ENCODE results near the gene GPR87. TPM values are rescaled to one million over a fixed set of nuclear protein-coding genes. Genes with fewer than 3 reads are reported as not detected.
A peak's percentile ranks its signal among the peaks of the same experiment; 100 is the strongest.

The GPR87 gene
- total RNA-seq, 1 donor from 2014 or later = 0.62 TPM

DNA sequence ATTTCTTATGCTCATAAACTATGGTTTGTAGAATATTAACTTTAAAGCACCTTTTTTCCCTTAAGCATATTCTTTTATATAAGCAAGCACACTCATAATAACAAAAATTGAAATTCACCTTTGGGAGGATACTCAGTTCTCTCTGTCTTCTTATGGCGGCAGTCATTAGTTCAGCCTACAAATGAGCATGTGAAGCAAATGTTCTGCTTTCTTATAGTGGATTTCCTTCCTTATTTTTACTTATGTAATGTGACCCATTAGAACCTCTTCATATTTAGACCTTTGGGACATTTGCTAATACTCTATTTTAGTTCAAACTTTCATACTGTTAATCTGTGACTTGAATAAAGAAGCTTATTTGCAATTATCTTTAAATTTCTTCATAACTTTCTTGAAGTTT, 12.7 kb upstream of the GPR87 start, which contains the start of gene P2RY13:
Gene P2RY13, minus strand, starts transcription at position 187 of the 400 bp plus-strand sequence. Its CDS starts 21 bp downstream, at position 166.
- Mint-ChIP-seq H3K4me3 (peak within 1 kb of the TSS; percentile 8), H3K27me3 (ENCODE audit: insufficient read depth) (peaks cover 10% of the 10 kb centered on the region), H3K36me3 (ENCODE audit: low read depth) (no peaks in the 10 kb centered on the region), H3K4me1 (ENCODE audit: low read depth) (peaks cover 8% of the 10 kb centered on the region), H3K9me3 (no peaks in the 10 kb centered on the region), H3K27ac (no peak within 1 kb of the TSS)
- intact Hi-C loops (cut with micrococcal nuclease) = no loop called here
- DNase-seq (ENCODE audit: low spot score) = no peak

DNA sequence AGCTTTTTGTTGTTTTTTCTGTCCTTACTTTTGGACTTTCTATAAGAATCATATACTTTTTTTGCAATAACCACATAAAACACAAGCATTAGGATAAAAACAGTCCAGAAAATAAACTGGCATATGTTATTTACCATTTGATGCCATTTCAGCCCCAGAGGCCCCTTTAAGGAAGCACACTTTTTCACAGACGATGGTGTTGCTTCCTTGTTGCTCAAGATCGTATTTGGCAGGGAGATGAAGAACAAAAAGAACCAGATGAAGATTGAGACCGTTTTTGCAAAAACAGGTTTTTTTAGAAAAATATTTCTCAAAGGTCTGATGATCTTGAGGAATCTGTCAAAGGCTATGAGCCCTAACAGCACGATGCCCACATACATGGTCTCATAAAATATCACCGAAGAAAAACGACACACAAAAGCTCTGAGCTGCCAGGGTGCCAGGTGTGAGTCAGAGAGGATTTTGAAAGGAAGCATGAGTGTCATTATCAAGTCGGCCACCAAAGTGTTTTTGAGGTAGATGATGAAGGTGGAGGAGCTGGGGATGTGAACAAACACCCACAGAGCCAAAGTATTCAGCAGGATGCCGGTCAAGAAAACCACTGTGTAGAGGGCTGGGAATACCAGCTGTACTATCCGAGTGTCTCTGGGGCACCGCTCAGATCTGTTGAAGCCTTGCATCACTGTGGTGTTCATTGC, 11.8 kb upstream of the GPR87 start:
- no peak overlapping the region for H3K27ac Mint-ChIP-seq
- peaks cover 12% of the 10 kb centered on the region for H3K27me3 Mint-ChIP-seq (ENCODE audit: insufficient read depth)

DNA sequence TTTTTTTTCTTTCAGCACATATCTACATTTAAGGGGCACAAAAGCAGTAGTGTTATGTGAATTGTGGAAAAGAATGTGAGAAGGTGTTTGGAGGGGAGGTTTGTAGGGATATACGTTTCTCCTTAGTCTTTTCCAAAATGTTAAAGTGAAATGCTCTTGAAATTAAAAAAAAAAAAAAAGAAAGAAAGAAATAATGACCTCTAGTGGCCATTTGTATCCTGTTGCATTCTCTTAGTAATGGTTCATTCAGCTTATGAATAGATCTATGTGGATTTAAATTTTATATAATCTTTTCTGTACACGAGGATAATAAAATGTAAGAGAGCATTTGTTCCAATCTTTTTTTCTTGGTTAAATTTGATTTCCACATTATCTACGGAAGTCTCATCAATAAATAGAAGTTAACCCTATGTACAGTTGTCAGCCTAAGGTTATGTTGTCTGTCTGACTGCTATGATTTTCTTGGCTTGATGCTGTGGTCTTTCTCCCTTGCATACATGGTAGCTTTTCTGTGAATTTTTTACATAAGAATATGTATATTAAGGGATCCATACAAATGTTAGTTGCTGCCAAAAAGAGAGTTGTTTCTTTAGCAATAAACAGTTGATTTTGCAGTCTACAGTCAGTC, 11.1 kb upstream of the GPR87 start:
- H3K36me3 Mint-ChIP-seq (ENCODE audit: low read depth) = peaks cover under 1% of the 10 kb centered on the region
- no peak for DNase-seq (ENCODE audit: low spot score)

More for the DNA sequence above, 11.8 kb upstream of the GPR87 start:
- no peak for DNase-seq (ENCODE audit: low spot score)
- Mint-ChIP-seq H3K4me3 (peak overlapping the region; percentile 8), H3K4me1 (ENCODE audit: low read depth) (peaks cover 8% of the 10 kb centered on the region), H3K9me3 (no peaks in the 10 kb centered on the region), H3K36me3 (ENCODE audit: low read depth) (no peaks in the 10 kb centered on the region)
- intact Hi-C loops (cut with micrococcal nuclease) = no loop called here

DNA sequence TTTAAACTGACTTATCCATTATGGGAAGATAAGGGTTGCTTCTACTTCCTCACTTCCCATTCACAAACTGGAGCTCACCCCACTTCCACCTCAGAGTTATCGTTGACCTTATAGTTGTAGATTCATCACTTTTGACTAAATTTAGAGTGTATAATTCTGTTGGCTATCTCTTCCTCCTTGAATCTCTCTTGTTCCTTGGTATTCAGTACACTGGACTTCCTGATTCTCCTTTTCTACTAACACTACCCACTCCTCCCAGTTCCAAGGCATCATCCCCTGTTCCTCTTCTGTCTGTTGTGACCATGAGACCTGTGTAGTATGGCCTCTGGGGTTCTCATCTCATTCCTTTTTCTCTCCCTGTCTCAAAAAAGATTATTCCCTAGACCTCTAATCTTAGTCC, 5.9 kb upstream of the GPR87 start:
- Mint-ChIP-seq H3K4me3 (no peak overlapping the region), H3K36me3 (ENCODE audit: low read depth) (peaks cover 3% of the 10 kb centered on the region), H3K9me3 (peaks cover 4% of the 10 kb centered on the region), H3K4me1 (ENCODE audit: low read depth) (peaks cover 11% of the 10 kb centered on the region), H3K27me3 (ENCODE audit: insufficient read depth) (peaks cover 14% of the 10 kb centered on the region), H3K27ac (peak overlapping the region; percentile 61)
- intact Hi-C loops (cut with micrococcal nuclease) = no loop called here
- DNase-seq (ENCODE audit: low spot score) = no peak

More for the DNA sequence above, 11.1 kb upstream of the GPR87 start:
- H3K27ac Mint-ChIP-seq = no peak overlapping the region
- intact Hi-C loops (cut with micrococcal nuclease) = loop anchor here (1.0 kb wide), 3 partner anchors 37 to 159 kb away; no protein-coding TSS in a partner anchor
- peaks cover 8% of the 10 kb centered on the region for H3K4me1 Mint-ChIP-seq (ENCODE audit: low read depth)
- no peak overlapping the region for H3K4me3 Mint-ChIP-seq
- H3K27me3 Mint-ChIP-seq (ENCODE audit: insufficient read depth) = peaks cover 12% of the 10 kb centered on the region
- H3K9me3 Mint-ChIP-seq = peaks cover under 1% of the 10 kb centered on the region

DNA sequence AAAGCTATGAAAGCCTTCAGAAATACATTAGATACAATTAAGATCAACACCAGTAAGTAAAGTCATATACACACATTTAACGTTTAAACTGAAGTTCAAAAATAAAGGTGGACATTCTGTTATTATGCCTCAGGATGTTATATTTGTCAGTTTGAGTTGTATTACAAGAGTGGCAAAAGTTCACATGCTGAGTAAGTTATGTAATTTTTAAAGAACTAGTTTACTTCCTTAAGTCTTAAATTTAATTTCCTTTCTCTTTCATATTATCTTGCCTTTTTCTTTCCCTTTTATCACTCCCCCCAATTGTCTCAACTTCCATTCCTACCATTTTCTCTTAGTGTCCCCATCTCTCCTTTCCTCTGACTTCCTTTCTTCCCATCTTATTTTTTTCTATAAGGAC, 4.9 kb upstream of the GPR87 start:
- intact Hi-C loops (cut with micrococcal nuclease) = loop anchor here (2.0 kb wide), 1 partner anchor 17 kb away; no protein-coding TSS in a partner anchor
- Mint-ChIP-seq H3K4me3 (no peak overlapping the region), H3K9me3 (peaks cover 4% of the 10 kb centered on the region), H3K36me3 (ENCODE audit: low read depth) (peaks cover 3% of the 10 kb centered on the region), H3K4me1 (ENCODE audit: low read depth) (peaks cover 15% of the 10 kb centered on the region), H3K27me3 (ENCODE audit: insufficient read depth) (peaks cover 8% of the 10 kb centered on the region), H3K27ac (no peak overlapping the region)
- DNase-seq (ENCODE audit: low spot score) = no peak

DNA sequence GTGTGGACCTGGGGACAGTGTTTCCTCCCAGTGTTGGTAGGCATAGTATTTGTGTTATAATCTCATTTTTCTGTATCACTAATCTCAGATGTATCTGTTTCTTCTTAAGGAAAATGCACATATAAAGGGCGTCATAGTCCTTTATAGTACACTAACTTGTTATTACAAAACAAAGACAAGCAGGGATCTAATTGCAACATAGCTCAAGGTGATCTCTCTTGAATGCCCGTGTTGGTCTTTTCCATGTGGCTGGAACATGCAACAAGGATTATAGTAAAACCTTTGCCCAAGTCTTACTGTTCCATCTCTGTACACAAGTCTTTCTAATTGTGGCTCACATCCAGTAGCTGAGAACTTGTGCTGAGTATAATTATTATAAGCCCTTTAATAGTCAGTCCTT, 3.5 kb upstream of the GPR87 start:
- H3K4me3 Mint-ChIP-seq = no peak overlapping the region
- intact Hi-C loops (cut with micrococcal nuclease) = loop anchor here (2.0 kb wide), 1 partner anchor 15 kb away; no protein-coding TSS in a partner anchor

DNA sequence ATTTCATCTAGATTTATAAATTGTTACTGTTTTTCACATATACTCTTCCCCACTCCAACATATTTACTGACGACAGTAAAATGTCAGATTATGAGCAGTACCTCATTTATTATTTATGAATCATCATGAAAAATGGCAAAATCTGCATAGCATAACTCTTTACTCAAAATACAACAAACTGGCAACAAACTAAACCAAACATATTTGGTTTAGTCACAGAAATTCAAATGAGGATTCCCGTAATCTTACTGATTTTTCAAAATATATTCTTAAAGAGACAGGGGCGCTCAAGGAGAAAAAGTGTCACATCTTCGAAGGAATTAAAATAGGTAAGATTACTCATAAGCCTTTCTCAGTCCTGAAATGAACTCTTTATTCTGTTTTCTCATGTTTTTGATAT, 3.0 kb upstream of the GPR87 start:
- no peak overlapping the region for H3K4me3 Mint-ChIP-seq
- peaks cover 3% of the 10 kb centered on the region for H3K36me3 Mint-ChIP-seq (ENCODE audit: low read depth)
- DNase-seq (ENCODE audit: low spot score) = no peak
- H3K4me1 Mint-ChIP-seq (ENCODE audit: low read depth) = peaks cover 29% of the 10 kb centered on the region
- H3K9me3 Mint-ChIP-seq = peaks cover 4% of the 10 kb centered on the region
- H3K27me3 Mint-ChIP-seq (ENCODE audit: insufficient read depth) = peaks cover 5% of the 10 kb centered on the region
- intact Hi-C loops (cut with micrococcal nuclease) = loop anchor here (2.0 kb wide), 1 partner anchor 15 kb away; no protein-coding TSS in a partner anchor
- no peak overlapping the region for H3K27ac Mint-ChIP-seq

More for the DNA sequence above, 3.5 kb upstream of the GPR87 start:
- DNase-seq (ENCODE audit: low spot score) = no peak
- H3K4me1 Mint-ChIP-seq (ENCODE audit: low read depth) = peaks cover 26% of the 10 kb centered on the region
- peaks cover 4% of the 10 kb centered on the region for H3K9me3 Mint-ChIP-seq
- peaks cover 5% of the 10 kb centered on the region for H3K27me3 Mint-ChIP-seq (ENCODE audit: insufficient read depth)
- peak overlapping the region; percentile 35 for H3K27ac Mint-ChIP-seq
- peaks cover 3% of the 10 kb centered on the region for H3K36me3 Mint-ChIP-seq (ENCODE audit: low read depth)

DNA sequence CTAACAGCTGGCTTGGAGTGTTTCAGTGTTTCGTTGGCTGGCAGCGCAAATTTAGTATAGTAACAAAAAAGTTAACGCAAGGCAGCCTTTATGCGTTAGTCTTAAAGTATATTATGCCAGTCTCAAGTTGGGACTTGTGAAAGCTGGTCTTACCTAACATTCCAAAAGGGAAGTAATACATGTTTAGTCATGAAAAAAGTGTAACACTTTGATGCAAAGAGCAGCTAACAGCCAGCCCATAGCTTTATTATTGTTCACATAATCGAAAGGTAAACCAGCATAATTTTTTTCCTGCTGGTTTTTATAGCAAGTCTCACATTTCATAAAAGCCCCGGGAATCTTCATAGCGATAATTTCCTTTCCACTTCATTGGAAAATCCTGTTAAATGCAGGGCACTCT, 2.4 kb upstream of the GPR87 start:
- no peak for DNase-seq (ENCODE audit: low spot score)
- H3K27me3 Mint-ChIP-seq (ENCODE audit: insufficient read depth) = peaks cover 3% of the 10 kb centered on the region
- intact Hi-C loops (cut with micrococcal nuclease) = no loop called here
- H3K36me3 Mint-ChIP-seq (ENCODE audit: low read depth) = peaks cover 3% of the 10 kb centered on the region
- peaks cover 4% of the 10 kb centered on the region for H3K9me3 Mint-ChIP-seq
- H3K27ac Mint-ChIP-seq = no peak overlapping the region
- H3K4me1 Mint-ChIP-seq (ENCODE audit: low read depth) = peaks cover 29% of the 10 kb centered on the region
- H3K4me3 Mint-ChIP-seq = no peak overlapping the region

DNA sequence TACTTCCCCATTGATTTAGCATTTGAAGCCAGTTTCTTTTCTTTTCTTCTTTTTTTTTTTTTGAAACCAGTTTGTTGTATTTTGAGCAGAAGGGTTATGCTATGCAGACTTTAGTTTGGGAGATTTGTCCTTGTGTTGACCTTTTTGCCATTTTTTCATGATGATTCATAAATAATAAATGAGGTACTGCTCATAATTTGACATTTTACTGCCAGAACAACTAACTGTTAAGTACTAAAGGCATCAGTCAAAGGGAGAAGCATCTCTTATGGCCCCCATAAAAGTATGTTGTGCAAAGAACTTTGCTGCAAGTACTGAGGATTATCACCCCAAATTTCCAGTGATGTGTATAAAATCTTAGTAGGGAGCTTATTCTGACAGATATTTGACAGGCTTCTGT, 1.7 kb upstream of the GPR87 start:
- Mint-ChIP-seq H3K9me3 (peaks cover 4% of the 10 kb centered on the region), H3K27me3 (ENCODE audit: insufficient read depth) (peaks cover 3% of the 10 kb centered on the region), H3K36me3 (ENCODE audit: low read depth) (peaks cover 3% of the 10 kb centered on the region), H3K27ac (no peak overlapping the region), H3K4me1 (ENCODE audit: low read depth) (peaks cover 29% of the 10 kb centered on the region), H3K4me3 (no peak overlapping the region)
- no peak for DNase-seq (ENCODE audit: low spot score)
- intact Hi-C loops (cut with micrococcal nuclease) = no loop called here

DNA sequence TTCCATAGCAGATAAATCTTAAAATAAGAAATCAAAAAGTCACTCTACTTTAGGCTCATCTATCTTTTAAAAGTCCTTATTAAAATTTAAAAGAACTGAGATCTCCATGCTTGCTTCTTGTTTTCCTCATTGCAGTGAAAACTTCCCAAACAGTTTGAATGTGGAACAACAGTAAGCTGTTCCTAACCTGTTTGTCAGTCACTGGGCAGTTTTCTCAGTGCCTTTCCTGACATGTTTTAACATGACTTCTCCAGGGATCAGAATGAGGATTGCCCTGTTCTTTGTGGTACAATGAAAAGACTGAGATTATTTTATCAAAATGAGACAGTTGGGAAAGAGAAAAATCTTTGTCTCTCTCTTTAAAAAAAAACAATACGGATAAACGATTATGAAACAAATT, 774 bp downstream of the GPR87 start:
- H3K27me3 Mint-ChIP-seq (ENCODE audit: insufficient read depth) = no peaks in the 10 kb centered on the region
- peak overlapping the region; percentile 7 for H3K4me3 Mint-ChIP-seq
- DNase-seq (ENCODE audit: low spot score) = no peak
- H3K27ac Mint-ChIP-seq = no peak overlapping the region
- H3K9me3 Mint-ChIP-seq = no peaks in the 10 kb centered on the region
- peaks cover 21% of the 10 kb centered on the region for H3K4me1 Mint-ChIP-seq (ENCODE audit: low read depth)
- no peaks in the 10 kb centered on the region for H3K36me3 Mint-ChIP-seq (ENCODE audit: low read depth)
- intact Hi-C loops (cut with micrococcal nuclease) = loop anchor here (1.0 to 2.0 kb wide), 4 partner anchors 11 to 811 kb away; no protein-coding TSS in a partner anchor

DNA sequence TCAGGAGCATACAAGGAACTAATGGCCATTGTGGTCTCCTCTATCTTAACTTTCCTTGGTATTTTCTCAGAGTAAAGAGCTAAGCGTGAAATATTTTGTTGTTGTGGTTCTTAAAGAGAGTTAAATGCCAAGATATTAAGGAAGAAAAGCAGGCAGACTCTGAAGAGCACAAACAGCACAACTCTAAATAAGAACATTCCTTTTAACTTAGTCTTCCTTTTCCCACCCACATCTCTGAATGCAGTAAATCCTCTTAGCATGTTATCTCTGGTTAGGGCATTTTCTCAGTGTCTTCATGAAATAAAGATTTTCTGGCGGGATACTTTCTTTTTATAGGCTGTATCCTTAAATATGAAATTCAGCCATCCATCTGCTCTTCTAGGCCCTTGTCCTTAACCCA, 1.5 kb downstream of the GPR87 start:
- Mint-ChIP-seq H3K4me1 (ENCODE audit: low read depth) (peaks cover 19% of the 10 kb centered on the region), H3K4me3 (no peak overlapping the region), H3K27me3 (ENCODE audit: insufficient read depth) (no peaks in the 10 kb centered on the region), H3K36me3 (ENCODE audit: low read depth) (no peaks in the 10 kb centered on the region), H3K27ac (no peak overlapping the region), H3K9me3 (no peaks in the 10 kb centered on the region)
- intact Hi-C loops (cut with micrococcal nuclease) = no loop called here
- DNase-seq (ENCODE audit: low spot score) = no peak

DNA sequence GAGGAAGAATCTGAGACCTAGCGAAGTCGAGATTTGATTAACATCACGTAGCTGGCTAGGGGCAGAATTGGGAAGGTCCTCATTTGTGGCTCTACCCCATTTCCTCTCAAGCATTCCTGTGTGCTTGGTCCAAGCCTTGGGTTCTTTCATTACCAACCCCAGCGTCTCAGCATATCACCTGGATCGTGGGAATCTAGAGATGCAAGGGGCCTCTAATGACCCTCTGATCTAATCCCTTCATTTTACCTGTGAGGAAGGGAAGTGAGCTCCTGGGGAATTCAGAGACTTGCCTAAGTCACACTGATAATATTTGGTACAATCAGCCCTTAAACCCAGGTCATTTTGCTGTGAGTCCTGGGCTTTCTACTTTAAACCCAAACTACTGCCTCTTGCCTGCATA, 2.0 kb downstream of the GPR87 start:
- Mint-ChIP-seq H3K27ac (no peak overlapping the region), H3K4me1 (ENCODE audit: low read depth) (peaks cover 19% of the 10 kb centered on the region), H3K27me3 (ENCODE audit: insufficient read depth) (no peaks in the 10 kb centered on the region), H3K36me3 (ENCODE audit: low read depth) (no peaks in the 10 kb centered on the region), H3K4me3 (no peak overlapping the region), H3K9me3 (no peaks in the 10 kb centered on the region)
- intact Hi-C loops (cut with micrococcal nuclease) = no loop called here
- no peak for DNase-seq (ENCODE audit: low spot score)

DNA sequence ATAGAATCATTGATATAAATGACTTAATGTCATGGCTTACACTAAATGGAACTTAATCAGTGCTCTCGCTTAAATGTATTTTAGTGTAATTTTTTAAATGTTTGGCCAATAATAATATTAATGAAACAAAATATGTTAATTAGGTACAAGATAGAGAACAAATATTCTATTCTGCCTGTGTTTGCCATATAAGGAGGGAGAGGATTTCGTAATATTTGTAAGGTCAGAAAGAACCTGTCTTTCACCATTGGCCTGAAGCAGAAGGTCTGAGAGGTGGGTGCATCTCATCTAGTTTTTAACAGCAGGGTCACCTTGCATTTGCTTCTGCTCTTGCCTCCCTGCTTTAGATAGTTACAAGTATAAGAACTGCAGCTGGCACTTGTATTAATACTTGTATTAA, 2.5 kb downstream of the GPR87 start:
- peaks cover 19% of the 10 kb centered on the region for H3K4me1 Mint-ChIP-seq (ENCODE audit: low read depth)
- no peaks in the 10 kb centered on the region for H3K36me3 Mint-ChIP-seq (ENCODE audit: low read depth)
- no peak overlapping the region for H3K4me3 Mint-ChIP-seq
- DNase-seq (ENCODE audit: low spot score) = no peak
- no peaks in the 10 kb centered on the region for H3K9me3 Mint-ChIP-seq
- intact Hi-C loops (cut with micrococcal nuclease) = no loop called here
- H3K27me3 Mint-ChIP-seq (ENCODE audit: insufficient read depth) = no peaks in the 10 kb centered on the region
- H3K27ac Mint-ChIP-seq = no peak overlapping the region

All from activated T-helper 1 cell treated with anti-CD3 and anti-CD28 coated beads, Interleukin-12 subunit alpha, Interleukin-12 subunit beta, Interleukin-2, Interleukin-4 antibody, amounts not matched to agents 30 ng/mL and 10 ng/mL and 1 ng/mL, durations not matched to agents 14 hours and 24 hours and 36 hours (primary cell).